Hepatocyte (in vitro differentiated cells): Measurements from ENCODE around the gene ZNF423. TPM values are rescaled to one million over a fixed set of nuclear protein-coding genes. Genes with fewer than 3 reads are reported as not detected.
A peak's percentile ranks its signal among the peaks of the same experiment; 100 is the strongest.
"Not testable (repeated sequence)": the region's sequence is repeated elsewhere in the genome, so short reads cannot be mapped to it uniquely, and the experiment has no call there.

Source experiments
- DNase-seq: peaks from one replicate; pipeline ENCODE4 v3.0.0-alpha.2; 2016; ENCODE audit warnings: low spot score
- H2AFZ ChIP-seq: fragments of 200-600 bp; sonication (generic); 2 replicates; pipeline ENCODE4 v1.6.0; 2016; ENCODE audit warnings: antibody characterized with exemption, mild to moderate bottlenecking
- H3K27ac ChIP-seq: fragments of 200-600 bp; sonication (generic); 2 replicates; pipeline ENCODE4 v1.5.1; 2016; ENCODE audit warnings: mild to moderate bottlenecking
- H3K27me3 ChIP-seq: fragments of 200-600 bp; sonication (generic); 2 replicates; pipeline ENCODE4 v1.6.1; 2016
- H3K36me3 ChIP-seq: fragments of 200-600 bp; sonication (generic); replicated peaks from 2 replicates; pipeline ENCODE4 v1.5.1; 2016; ENCODE audit warnings: low read depth; ENCODE audit not compliant: insufficient read depth
- H3K4me1 ChIP-seq: fragments of 200-600 bp; sonication (generic); 2 replicates; pipeline ENCODE4 v1.5.1; 2016; ENCODE audit warnings: mild to moderate bottlenecking, moderate library complexity; ENCODE audit not compliant: insufficient read depth
- H3K4me2 ChIP-seq: fragments of 200-600 bp; sonication (generic); 2 replicates; pipeline ENCODE4 v1.6.0; 2016
- H3K4me3 ChIP-seq: fragments of 200-600 bp; sonication (generic); 2 replicates; pipeline ENCODE4 v1.5.1; 2016; ENCODE audit warnings: mild to moderate bottlenecking
- H3K79me2 ChIP-seq: fragments of 200-600 bp; sonication (generic); 2 replicates; pipeline ENCODE4 v1.6.0; 2017; ENCODE audit warnings: mild to moderate bottlenecking
- H3K9me2 ChIP-seq: fragments of 200-600 bp; sonication (generic); replicated peaks from 2 replicates; pipeline ENCODE4 v1.6.0; 2017; ENCODE audit warnings: mild to moderate bottlenecking; ENCODE audit not compliant: insufficient read depth
- H3K9me3 ChIP-seq: fragments of 200-600 bp; sonication (generic); 2 replicates; pipeline ENCODE4 v1.5.1; 2016; ENCODE audit warnings: low read depth, mild to moderate bottlenecking
- H4K20me1 ChIP-seq: fragments of 200-600 bp; sonication (generic); 2 replicates; pipeline ENCODE4 v1.6.0; 2016; ENCODE audit warnings: mild to moderate bottlenecking; ENCODE audit not compliant: insufficient read depth, poor library complexity, severe bottlenecking
- EZH2 ChIP-seq: fragments of 200-600 bp; sonication (generic); IDR thresholded peaks from 2 replicates; pipeline ENCODE4 v1.6.1; 2016; ENCODE audit warnings: antibody characterized with exemption, mild to moderate bottlenecking, borderline replicate concordance
- EZH2phosphoT487 ChIP-seq: fragments of 200-600 bp; sonication (generic); IDR thresholded peaks from one replicate; pipeline ENCODE4 v1.6.1; 2018; ENCODE audit warnings: antibody characterized with exemption, mild to moderate bottlenecking, low read depth, moderate library complexity; ENCODE audit not compliant: unreplicated experiment, severe bottlenecking
- WGBS: methylation state at CpG from one replicate; pipeline ENCODE4 v1.1.6; 2016; ENCODE audit warnings: low lambda C conversion rate; ENCODE audit errors: missing lambda C conversion rate; 5-methylcytosine and 5-hydroxymethylcytosine counted together
- polyA plus RNA-seq: library from polyadenylated mRNA; unstranded; fragments of >200 nt; fragmentation: Nextera tagmentation; extraction: Ambion mirVana; gene quantifications from 2 replicates; pipeline ENCODE4 v1.2.1, GENCODE V29; 2016
- total RNA-seq: library from RNA; depleted of rRNA; stranded (reverse); fragments of >200 nt; gene quantifications from 2 replicates; pipeline ENCODE4 v1.2.3, GENCODE V29; 2014
- TF ChIP-seq, protein P1 (sequence below): fragments of 200-600 bp; sonication (generic); IDR thresholded peaks from 2 replicates; pipeline ENCODE4 v1.5.1; 2016; ENCODE audit warnings: antibody characterized with exemption, mild to moderate bottlenecking; ENCODE audit not compliant: poor library complexity

ZNF423 gene
- total and polyA plus RNA-seq, 2 experiments from 2014 or later: 9.6 to 11.8 TPM

DNA sequence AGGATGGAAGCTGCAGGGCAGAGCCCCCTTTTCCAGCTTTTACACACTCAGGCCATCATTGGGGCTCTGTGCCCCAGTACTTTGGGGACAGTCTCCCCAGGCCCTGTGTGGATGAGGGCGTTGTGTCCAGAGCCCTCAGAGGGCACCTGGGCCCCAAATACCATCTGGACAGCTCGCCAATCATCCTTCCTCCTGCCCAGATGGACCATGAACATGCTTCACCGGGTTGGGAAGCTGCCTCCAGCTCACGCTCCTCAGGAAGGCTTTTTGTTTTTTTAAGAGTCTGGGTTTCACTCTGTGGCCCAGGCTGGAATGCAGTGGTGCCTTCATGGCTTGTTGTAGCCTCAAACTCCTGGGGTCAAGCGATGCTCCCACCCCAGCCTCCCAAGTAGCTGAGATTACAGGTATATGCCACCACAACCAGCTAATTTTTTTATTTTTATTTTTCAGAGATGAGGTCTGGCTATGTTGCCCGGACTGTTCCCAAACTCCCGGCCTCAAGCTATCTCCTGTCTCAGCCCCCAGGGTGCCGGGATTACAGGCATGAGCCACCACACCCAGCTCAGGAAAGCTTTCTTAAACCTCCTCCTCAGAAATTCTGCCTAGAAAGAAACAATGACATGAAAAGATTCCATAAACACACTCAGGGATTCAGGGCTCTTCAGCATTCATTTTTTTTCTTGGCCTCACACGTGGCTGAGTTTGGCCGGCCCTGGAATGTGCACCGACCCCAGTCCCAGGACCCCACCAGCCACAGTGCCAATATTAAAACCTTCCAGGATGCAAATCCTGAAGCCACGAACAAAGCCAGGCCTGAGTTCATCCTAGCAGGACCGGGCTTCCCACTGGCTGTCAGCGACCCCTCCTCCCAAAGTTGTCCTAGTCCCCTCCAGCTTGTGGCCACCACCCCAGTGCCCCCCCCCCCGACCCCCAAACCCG is 27.4 kb upstream of the ZNF423 start:
- H3K27me3 ChIP-seq: no peaks in the 10 kb centered on the region
- H2AFZ ChIP-seq: no peak overlapping the region
- H3K4me2 ChIP-seq: peak overlapping the region; percentile 61
- H3K4me1 ChIP-seq: peaks cover 33% of the 10 kb centered on the region
- H3K9me2 ChIP-seq: no peaks in the 10 kb centered on the region
- peak overlapping the region; percentile 81 for H3K27ac ChIP-seq
- H4K20me1 ChIP-seq: no peaks in the 10 kb centered on the region
- TF ChIP-seq EZH2 (no peak), EZH2phosphoT487 (no peak)
- TF ChIP-seq, protein P1, sequence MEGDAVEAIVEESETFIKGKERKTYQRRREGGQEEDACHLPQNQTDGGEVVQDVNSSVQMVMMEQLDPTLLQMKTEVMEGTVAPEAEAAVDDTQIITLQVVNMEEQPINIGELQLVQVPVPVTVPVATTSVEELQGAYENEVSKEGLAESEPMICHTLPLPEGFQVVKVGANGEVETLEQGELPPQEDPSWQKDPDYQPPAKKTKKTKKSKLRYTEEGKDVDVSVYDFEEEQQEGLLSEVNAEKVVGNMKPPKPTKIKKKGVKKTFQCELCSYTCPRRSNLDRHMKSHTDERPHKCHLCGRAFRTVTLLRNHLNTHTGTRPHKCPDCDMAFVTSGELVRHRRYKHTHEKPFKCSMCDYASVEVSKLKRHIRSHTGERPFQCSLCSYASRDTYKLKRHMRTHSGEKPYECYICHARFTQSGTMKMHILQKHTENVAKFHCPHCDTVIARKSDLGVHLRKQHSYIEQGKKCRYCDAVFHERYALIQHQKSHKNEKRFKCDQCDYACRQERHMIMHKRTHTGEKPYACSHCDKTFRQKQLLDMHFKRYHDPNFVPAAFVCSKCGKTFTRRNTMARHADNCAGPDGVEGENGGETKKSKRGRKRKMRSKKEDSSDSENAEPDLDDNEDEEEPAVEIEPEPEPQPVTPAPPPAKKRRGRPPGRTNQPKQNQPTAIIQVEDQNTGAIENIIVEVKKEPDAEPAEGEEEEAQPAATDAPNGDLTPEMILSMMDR: no peak
- no peaks in the 10 kb centered on the region for H3K79me2 ChIP-seq
- no peak for DNase-seq
- H3K36me3 ChIP-seq: no peaks in the 10 kb centered on the region
- no peak overlapping the region for H3K4me3 ChIP-seq
- no peaks in the 10 kb centered on the region for H3K9me3 ChIP-seq
- WGBS: 51% methylated on average over 16 of the region's 16 CpGs

DNA sequence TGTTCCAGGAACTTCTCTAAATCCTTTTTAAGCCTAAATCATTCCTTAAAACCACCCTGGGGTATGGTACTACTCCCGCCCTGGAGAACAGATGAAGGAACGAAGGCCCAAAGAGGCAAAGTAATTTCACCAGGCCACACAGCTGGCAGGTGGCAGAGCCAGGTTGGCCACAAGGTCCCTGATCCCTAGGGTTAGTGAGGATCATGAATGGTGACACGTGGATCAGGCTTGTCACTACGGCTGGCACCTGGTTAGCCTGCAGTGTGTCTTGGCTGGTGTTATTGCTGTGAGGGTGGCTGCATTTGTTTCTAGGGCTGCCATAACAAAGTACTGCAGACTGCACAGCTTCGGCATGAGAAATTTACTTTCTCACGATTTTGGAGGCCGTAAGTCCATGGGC is 26.0 kb upstream of the ZNF423 start:
- no peak overlapping the region for H3K27ac ChIP-seq
- TF ChIP-seq, protein P1: no peak
- no peak for TF ChIP-seq EZH2
- no peak overlapping the region for H3K4me2 ChIP-seq
- no peaks in the 10 kb centered on the region for H4K20me1 ChIP-seq
- no peak overlapping the region for H2AFZ ChIP-seq
- no peaks in the 10 kb centered on the region for H3K9me3 ChIP-seq
- H3K4me3 ChIP-seq: no peak overlapping the region
- peaks cover 34% of the 10 kb centered on the region for H3K4me1 ChIP-seq
- no peaks in the 10 kb centered on the region for H3K27me3 ChIP-seq
- no peaks in the 10 kb centered on the region for H3K36me3 ChIP-seq
- DNase-seq: no peak
- 91% methylated on average over 7 of the region's 7 CpGs for WGBS
- no peaks in the 10 kb centered on the region for H3K79me2 ChIP-seq
- H3K9me2 ChIP-seq: no peaks in the 10 kb centered on the region

DNA sequence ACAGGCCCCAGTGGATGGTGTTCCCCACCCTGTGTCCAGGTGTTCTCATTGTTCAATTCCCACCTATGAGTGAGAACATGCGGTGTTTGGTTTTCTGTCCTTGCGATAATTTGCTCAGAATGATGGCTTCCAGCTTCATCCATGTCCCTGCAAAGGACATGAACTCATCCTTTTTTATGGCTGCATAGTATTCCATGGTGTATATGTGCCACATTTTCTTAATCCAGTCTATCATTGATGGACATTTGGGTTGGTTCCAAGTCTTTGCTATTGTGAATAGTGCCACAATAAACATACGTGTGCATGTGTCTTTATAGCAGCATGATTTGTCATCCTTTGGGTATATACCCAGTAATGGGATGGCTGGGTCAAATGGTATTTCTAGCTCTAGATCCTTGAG is 22.6 kb upstream of the ZNF423 start:
- H2AFZ ChIP-seq, DNase-seq: not testable (repeated sequence)
- 81% methylated on average over 3 of the region's 3 CpGs for WGBS

DNA sequence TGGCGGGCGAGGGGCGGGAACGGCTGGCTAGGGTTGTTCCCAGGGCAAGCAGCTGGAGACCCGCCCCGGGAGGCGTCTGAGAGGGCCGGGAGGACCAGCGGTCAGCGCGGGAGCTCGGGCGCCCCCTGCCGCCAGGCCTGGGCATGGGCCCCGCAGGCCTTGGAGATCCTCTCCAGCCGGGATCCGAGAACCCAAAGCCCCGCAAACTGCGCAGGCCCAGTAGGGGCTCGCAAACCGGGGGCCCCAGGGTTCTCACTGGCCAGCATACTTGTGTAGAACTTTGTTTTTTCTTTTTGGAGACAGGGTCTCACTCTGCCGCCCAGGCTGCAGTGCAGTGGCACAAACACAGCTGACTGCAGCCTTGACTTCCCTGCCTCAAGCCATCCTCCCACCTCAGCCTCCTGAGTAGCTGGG is 20.8 kb upstream of the ZNF423 start:
- H3K79me2 ChIP-seq: no peaks in the 10 kb centered on the region
- no peaks in the 10 kb centered on the region for H3K27me3 ChIP-seq
- H4K20me1 ChIP-seq: no peaks in the 10 kb centered on the region
- peak overlapping the region; percentile 86 for H3K4me2 ChIP-seq
- no peak overlapping the region for H3K4me3 ChIP-seq
- H3K36me3 ChIP-seq: no peaks in the 10 kb centered on the region
- peak overlapping the region; percentile 93 for H2AFZ ChIP-seq
- H3K27ac ChIP-seq: no peak overlapping the region
- no peaks in the 10 kb centered on the region for H3K9me2 ChIP-seq
- TF ChIP-seq, protein P1: peak; percentile 87
- TF ChIP-seq EZH2phosphoT487: no peak
- TF ChIP-seq EZH2: no peak
- peaks cover 9% of the 10 kb centered on the region for H3K4me1 ChIP-seq
- 7% methylated on average over 16 of the region's 22 CpGs for WGBS
- H3K9me3 ChIP-seq: no peaks in the 10 kb centered on the region
- DNase-seq: peak; percentile 86

More for the DNA sequence above, 22.6 kb upstream of the ZNF423 start:
- not testable (repeated sequence) for H3K9me2 ChIP-seq, H3K9me3 ChIP-seq, H4K20me1 ChIP-seq, H3K27me3 ChIP-seq, H3K4me2 ChIP-seq, H3K27ac ChIP-seq, H3K79me2 ChIP-seq, H3K36me3 ChIP-seq, H3K4me3 ChIP-seq
- H3K4me1 ChIP-seq: peaks cover 16% of the 10 kb centered on the region
